Lung (tissue), 12 donors: ENCODE results near the gene IL20RB. TPM values are rescaled to one million over a fixed set of nuclear protein-coding genes. Genes with fewer than 3 reads are reported as not detected.

ENCODE experiments used
- ATAC-seq: fragments of 200-7000 bp; cut with Tn5 transposase; one replicate; pipeline ENCODE4 v1.9.1; 2020; ENCODE audit warnings: moderate number of reproducible peaks; ENCODE audit not compliant: insufficient read depth, low FRiP score
- DNase-seq, 3 donors: peaks; one replicate each; pipeline ENCODE4 v3.0.0-alpha.2; 2013 to 2017
- H3K27ac ChIP-seq, 2 donors: one replicate each; pipeline ENCODE4 v1.5.1; 2013; ENCODE audit warnings: mild to moderate bottlenecking in 2 of 2, moderate library complexity in 2 of 2, control low read depth in 1 of 2, inconsistent platforms in 1 of 2, low read depth in 1 of 2, low read length in 1 of 2
- H3K27me3 ChIP-seq, 3 donors: one replicate each; pipeline ENCODE4 v1.5.1; 2013; ENCODE audit warnings: low read length in 2 of 3; ENCODE audit not compliant: control insufficient read depth in 3 of 3, insufficient read depth in 3 of 3
- H3K36me3 ChIP-seq, 4 donors: one replicate each; pipeline ENCODE4 v1.5.1; 2013; ENCODE audit warnings: low read length in 4 of 4, mild to moderate bottlenecking in 1 of 4, moderate library complexity in 1 of 4; ENCODE audit not compliant: control insufficient read depth in 4 of 4, insufficient read depth in 4 of 4
- H3K4me1 ChIP-seq, 5 donors: one replicate each; pipeline ENCODE4 v1.5.1; 2013; ENCODE audit warnings: low read length in 5 of 5, mild to moderate bottlenecking in 2 of 5, moderate library complexity in 1 of 5; ENCODE audit not compliant: control insufficient read depth in 5 of 5, insufficient read depth in 5 of 5
- H3K4me3 ChIP-seq: one replicate; pipeline ENCODE4 v1.5.1; 2013; ENCODE audit warnings: mild to moderate bottlenecking, control low read depth, moderate library complexity
- H3K9ac ChIP-seq, 2 donors: one replicate each; pipeline ENCODE4 v1.5.1; 2013; ENCODE audit warnings: low read length in 2 of 2, control low read depth in 1 of 2; ENCODE audit not compliant: insufficient read depth in 1 of 2
- H3K9me3 ChIP-seq, 4 donors: one replicate each; pipeline ENCODE4 v1.5.1; 2013; ENCODE audit warnings: low read length in 3 of 4, mild to moderate bottlenecking in 1 of 4, moderate library complexity in 1 of 4; ENCODE audit not compliant: control insufficient read depth in 4 of 4, insufficient read depth in 3 of 4
- CTCF ChIP-seq: IDR thresholded peaks from 2 replicates; pipeline ENCODE4 v1.5.1; 2012; ENCODE audit warnings: mild to moderate bottlenecking; ENCODE audit errors: control extremely low read depth, extremely low read depth
- WGBS, 2 donors: extraction: QIAGEN DNeasy Blood & Tissue Kit; methylation state at CpG; one replicate each; pipeline ENCODE4 v1.1.7; 2013; 5-methylcytosine and 5-hydroxymethylcytosine counted together
- polyA plus RNA-seq, 2 donors: library from polyadenylated mRNA; stranded (reverse); fragments of 200-250 nt; gene quantifications; one replicate each; pipeline ENCODE4 v1.2.1, GENCODE V29; 2013
- total RNA-seq, 2 donors: library from RNA; depleted of rRNA in 1 of 2; stranded (reverse); fragments of >200 nt in 1 of 2; gene quantifications; one replicate each; pipeline ENCODE4 v1.2.1, GENCODE V29; 2014 to 2021
- donor health status: control.
- donor health status: control.
- donor health status: Bipolar disorder and iron deficiency.
- donor health status: healthy.
- donor health status: DM: yes; HTN: yes; CAD: no.

Gene IL20RB
- total and polyA plus RNA-seq, 4 donors, result 0.23 to 1.3 (median 0.88) TPM

- Histone ChIP-seq H3K9ac (no peak overlapping the region), H3K27me3 (no peaks in the 10 kb centered on the region), H3K36me3 (peaks cover 0 to 9% (median 4%) of the 10 kb centered on the region in 4 donors), H3K9me3 (no peaks in the 10 kb centered on the region), H3K4me1 (peaks cover 0 to 5% (median 0%) of the 10 kb centered on the region in 5 donors), H3K4me3 (no peak overlapping the region), H3K27ac (no peak overlapping the region)
- peak in 1 of 3 donors; percentile 26 for DNase-seq
- ATAC-seq, result no peak
- whole genome bisulfite sequencing, 2 donors, result 45 to 63% methylated on average over 3 of the region's 3 CpGs
- TF ChIP-seq CTCF, result no peak
Measured at GRCh38 chr3:136943436-136943835, 14.3 kb upstream of the IL20RB start.

- Histone ChIP-seq H3K4me3 (no peak overlapping the region), H3K9ac (no peak overlapping the region), H3K27me3 (no peaks in the 10 kb centered on the region), H3K4me1 (peaks cover 0 to 7% (median 0%) of the 10 kb centered on the region in 5 donors), H3K9me3 (no peaks in the 10 kb centered on the region), H3K27ac (no peak overlapping the region), H3K36me3 (peaks cover 0 to 9% (median 4%) of the 10 kb centered on the region in 4 donors)
- no peak for TF ChIP-seq CTCF
- 86 to 94% methylated on average over 1 of the region's 1 CpG for WGBS, 2 donors
- DNase-seq, result no peak
- no peak for ATAC-seq
Measured at GRCh38 chr3:136946978-136947377, 10.8 kb upstream of the IL20RB start.

- 41 to 48% methylated on average over 2 of the region's 2 CpGs for WGBS, 2 donors
- Histone ChIP-seq H3K4me1 (peaks cover 0 to 7% (median 0%) of the 10 kb centered on the region in 5 donors), H3K4me3 (no peak overlapping the region), H3K36me3 (peaks cover 0 to 9% (median 4%) of the 10 kb centered on the region in 4 donors), H3K27me3 (no peaks in the 10 kb centered on the region), H3K27ac (no peak overlapping the region), H3K9me3 (no peaks in the 10 kb centered on the region), H3K9ac (no peak overlapping the region)
- ATAC-seq, result no peak
- TF ChIP-seq CTCF, result no peak
- no peak for DNase-seq
Measured at GRCh38 chr3:136947477-136947876, 10.3 kb upstream of the IL20RB start.

- Histone ChIP-seq H3K36me3 (peaks cover 0 to 9% (median 4%) of the 10 kb centered on the region in 4 donors), H3K9me3 (no peaks in the 10 kb centered on the region), H3K4me1 (peaks cover 0 to 4% (median 0%) of the 10 kb centered on the region in 5 donors), H3K4me3 (no peak overlapping the region), H3K9ac (no peak overlapping the region), H3K27me3 (no peaks in the 10 kb centered on the region), H3K27ac (no peak overlapping the region)
- ATAC-seq (no peak), DNase-seq (no peak)
- TF ChIP-seq CTCF, result no peak
Measured at GRCh38 chr3:136949146-136949545, 8.6 kb upstream of the IL20RB start.
